T-helper 2 cell (primary cell): ENCODE measurements around the gene ARHGEF3.
"Not testable (repeated sequence)": the region's sequence is repeated elsewhere in the genome, so short reads cannot be mapped to it uniquely, and the experiment has no call there.

Experiments
- DNase-seq, 5 experiments: peaks; one replicate each; pipeline versions ENCODE4 v3.0.0 to v3.0.0-alpha.2; 2012 to 2022

The ARHGEF3 gene

GRCh38 chr3:56724676-56725075 lies 77.1 kb downstream of the ARHGEF3 start:
- no peak for DNase-seq

GRCh38 chr3:56720849-56721248 lies 80.9 kb downstream of the ARHGEF3 start:
- DNase-seq, result no peak

- not testable (repeated sequence) for DNase-seq
These were observed 82.9 kb downstream of the ARHGEF3 start for GRCh38 chr3:56718809-56719208.

DNA sequence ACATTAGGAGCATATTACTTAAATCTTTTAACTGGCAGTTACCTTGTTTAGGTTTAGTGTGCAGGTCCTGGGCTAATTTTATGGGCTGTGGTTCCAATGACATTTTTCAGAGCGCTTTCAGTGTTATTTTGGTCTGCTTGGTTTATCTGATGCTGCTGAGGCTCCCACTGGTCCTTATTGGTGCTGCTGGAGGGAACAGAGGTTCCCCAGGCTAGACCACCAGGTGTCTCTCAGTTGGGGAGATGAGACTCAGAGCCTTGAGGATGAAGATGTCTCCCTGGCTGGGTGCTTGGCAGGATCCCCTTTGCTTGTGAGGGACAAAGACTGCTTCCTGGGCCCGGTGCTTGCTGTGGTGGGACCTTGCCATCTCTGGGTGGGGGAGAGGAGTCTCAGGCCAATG lies 90.4 kb downstream of the ARHGEF3 start:
- no peak for DNase-seq

GRCh38 chr3:56707412-56707811 lies 94.3 kb downstream of the ARHGEF3 start:
- peak in 1 of 5 experiments; percentile 22 for DNase-seq

DNA sequence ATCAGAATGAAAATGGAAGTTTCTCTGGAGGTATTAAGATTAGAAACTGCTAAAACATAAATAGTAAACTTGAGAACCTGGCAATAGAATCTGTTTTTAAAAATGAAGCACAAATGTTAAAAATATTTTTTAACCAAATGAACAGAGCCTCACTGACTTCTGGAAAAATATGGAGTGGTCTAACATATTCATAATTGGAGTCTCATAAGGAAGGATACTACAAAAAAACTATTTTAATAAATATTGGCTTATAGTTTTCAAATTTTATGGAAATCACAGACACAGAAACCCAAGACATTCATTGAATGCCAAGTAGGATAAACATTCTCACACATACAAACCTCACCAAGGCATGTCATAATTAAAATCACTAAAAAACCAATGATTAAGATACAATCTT lies 95.1 kb downstream of the ARHGEF3 start:
- no peak for DNase-seq

- DNase-seq, result peak in 1 of 5 experiments; percentile 60
These were observed 97.0 kb downstream of the ARHGEF3 start for GRCh38 chr3:56704706-56705105.

DNA sequence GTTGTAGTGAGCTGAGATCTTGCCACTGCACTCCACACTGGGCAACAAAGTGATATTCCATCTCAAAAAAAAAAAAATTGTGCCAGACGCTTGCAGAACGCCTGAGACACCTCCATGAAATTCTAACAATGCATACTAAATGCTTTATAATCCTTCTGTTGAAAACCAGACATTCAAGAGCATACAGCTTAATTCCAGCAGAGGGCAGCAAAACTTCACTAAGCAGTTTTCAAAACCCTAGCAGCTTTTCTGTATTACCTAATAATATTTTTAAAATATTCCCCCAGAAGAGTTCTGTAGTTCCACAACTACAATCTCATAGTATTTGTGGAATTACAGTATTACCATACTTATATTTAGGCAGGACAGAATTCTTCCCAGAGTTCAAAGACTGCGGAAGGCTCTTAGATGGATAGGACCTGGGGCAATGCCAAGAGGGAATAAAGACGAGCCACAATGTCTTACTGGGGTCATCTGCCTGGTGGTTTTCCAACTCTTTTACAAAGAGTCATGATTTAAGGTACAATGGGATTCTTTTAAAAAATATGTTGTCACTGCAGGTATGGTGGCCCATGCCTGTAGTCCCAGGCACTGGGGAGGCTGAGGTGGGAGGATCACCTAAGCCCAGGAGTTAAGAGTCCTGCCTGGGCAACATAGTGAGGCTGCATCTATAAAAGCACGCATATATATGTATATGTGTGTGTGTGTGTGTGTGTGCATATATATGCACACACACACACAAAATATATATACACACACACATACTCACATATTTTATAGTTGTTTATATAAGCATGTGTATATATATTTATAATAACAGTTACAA lies 99.0 kb downstream of the ARHGEF3 start:
- DNase-seq, result peak in 3 of 5 experiments; percentile 23 to 72 (median 46)

DNA sequence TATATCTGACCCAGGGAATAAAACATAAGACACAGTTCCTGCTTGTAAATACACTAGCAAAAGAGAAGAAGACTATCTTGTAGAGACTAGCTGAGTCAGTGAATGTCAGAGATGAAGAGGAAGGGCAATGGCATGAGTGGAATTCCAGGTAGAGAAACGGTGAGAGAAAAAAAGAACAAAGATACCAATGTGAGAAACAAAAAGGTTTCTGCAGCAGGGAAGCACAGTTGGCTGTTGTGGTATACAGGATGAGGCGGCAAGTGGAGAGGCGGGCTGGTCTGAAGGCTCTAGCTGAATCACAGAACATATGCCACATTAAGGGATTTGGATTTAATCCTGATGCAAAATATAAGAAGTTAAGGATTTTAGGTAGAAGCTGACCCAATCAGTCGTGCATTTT lies 101.6 kb downstream of the ARHGEF3 start:
- no peak for DNase-seq

- peak in 2 of 5 experiments; percentile 63 to 85 for DNase-seq
These were observed 106.7 kb downstream of the ARHGEF3 start for GRCh38 chr3:56694867-56695683.

GRCh38 chr3:56693750-56694149 lies 108.0 kb downstream of the ARHGEF3 start:
- DNase-seq, result no peak

GRCh38 chr3:56692520-56693433 lies 109.0 kb downstream of the ARHGEF3 start:
- DNase-seq, result peak in 2 of 5 experiments; percentile 65 to 89

GRCh38 chr3:56692001-56692365 lies 109.8 kb downstream of the ARHGEF3 start:
- DNase-seq, result not testable (repeated sequence)

- DNase-seq, result no peak
These were observed 110.4 kb downstream of the ARHGEF3 start for GRCh38 chr3:56691165-56692000.

- DNase-seq, result no peak
These were observed 112.4 kb downstream of the ARHGEF3 start for GRCh38 chr3:56689303-56689702.

DNA sequence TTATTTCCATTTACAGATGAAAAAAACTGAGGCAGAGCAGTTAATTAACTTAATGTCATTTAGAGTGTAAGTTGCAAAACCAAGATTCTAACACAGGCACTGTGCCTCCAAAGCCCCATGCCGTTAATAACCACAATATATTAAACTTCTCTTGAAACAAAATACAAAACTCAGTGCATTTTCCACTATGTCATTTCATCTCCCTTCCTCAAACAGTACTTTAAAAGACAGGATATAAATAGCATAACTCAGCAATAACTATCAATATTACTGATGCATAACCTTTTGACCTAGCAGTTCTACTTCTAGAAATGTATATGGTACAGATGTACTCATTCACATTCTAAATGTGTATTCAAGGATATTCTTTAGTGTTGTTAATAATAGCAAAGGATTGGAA lies 113.6 kb downstream of the ARHGEF3 start:
- DNase-seq, result no peak

DNA sequence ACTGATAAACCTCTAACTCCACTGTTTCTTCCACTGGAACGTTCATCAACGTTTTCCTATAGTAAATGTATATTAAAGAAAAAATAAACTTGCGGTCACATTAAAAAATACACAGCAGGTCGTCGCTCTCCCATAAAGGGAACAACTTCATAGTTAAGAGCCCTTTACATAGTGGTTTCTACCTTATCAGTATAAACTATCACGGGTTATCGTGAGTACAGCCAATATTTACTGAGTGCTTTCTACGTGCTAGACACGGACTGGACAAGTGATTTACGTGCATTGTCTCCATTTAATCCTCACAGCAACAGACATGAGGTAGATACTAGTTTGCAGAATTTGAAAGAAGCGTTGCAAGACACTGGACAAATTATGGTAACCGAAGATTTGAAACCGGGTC lies 117.7 kb downstream of the ARHGEF3 start:
- no peak for DNase-seq

DNA sequence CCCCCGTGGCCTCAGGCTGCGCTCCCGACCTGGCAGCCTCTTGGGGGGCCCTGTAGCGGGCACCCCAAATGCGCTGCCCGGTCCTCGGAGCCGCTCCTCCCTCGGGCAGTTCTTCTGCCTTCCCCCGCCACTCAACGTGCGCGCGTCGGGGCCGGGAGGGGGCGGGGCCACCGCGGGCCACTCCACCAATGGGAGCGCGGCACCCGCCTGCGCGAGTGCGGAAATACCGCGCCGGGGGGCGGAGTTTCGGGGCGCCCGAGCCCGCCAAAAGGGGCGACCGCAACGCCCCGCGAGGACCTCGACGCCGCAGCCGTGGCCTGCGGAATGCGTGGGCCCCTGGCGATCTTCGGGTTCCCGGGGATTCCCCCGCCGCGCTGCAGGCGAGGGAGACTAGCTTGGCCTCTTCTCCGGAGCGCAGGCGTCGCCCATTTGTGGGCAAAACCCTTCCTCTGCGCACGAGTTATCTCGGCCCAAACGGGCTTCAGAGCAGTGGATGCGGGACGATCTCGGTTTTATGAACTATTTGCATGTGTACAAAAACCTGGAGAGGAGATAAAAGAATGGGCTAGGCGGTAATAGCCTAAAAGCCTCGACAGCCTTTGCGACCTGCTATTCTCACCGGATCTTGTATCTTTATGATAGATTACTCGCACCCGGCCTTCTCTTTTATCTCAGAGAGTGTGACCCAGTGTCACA lies 118.5 kb downstream of the ARHGEF3 start, which contains the start of gene TASOR:
Gene TASOR, minus strand, starts transcription at position 144 of the 696 bp plus-strand sequence. CDS start 259 bp downstream, outside the sequence.
- peak; percentile 76 to 94 (median 81) for DNase-seq

DNA sequence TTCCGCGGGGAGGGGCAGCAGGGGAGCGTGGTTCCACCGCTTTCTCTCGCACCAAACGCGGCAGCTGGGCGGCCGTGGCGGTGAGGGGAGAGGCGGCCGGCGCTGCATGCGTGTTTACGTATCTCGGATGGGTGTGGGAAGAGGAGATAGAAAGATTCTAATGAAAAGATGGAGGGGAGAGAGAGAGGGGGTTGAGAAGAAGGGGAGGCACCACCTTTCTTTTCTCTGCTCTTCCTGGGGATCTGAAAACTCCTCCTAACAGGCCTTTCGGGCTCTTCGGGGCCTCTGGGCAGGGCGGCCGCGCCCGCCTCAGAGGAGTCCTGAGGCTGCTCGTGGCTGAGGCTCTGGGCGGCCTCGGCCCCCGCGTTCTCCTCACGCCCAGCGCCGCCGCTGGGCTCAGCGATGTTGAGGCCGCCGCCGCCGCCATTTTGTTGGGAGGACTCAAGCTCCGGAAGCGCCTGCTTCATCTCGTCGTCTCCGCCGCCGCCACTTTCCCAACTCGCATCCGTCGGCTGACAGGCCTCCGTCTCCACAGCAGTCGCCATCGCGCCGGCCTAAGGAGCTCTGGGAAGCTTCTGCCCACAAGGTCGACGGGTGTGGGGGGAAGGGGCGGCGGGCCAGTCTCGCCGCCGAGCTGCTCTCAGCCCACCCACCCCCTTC lies 119.2 kb downstream of the ARHGEF3 start:
- peak; percentile 59 to 89 (median 71) for DNase-seq

DNA sequence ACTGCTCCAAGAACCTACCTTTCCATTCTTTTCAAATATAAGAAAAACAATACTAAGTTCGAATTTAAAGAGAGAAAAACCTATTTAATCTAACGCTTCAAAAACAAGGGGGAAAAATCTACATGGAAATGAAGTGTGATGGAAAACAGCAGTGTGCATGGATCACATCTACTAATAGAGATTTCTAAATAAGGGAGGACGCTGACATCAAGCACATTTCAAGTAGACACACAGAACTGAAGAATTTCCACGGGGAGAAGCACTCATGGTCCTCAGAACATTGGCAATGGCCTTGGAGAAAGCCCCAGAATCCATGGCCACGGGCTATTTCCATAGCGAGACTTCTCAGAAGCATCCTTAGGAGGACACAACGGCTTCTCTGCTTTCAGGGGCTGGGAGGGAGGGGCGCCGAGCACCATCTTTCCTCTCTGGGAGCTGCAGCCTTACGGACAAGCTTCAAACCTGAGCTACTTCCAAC lies 119.7 kb downstream of the ARHGEF3 start:
- DNase-seq, result no peak
